SU-DHL-6 (cell line): ENCODE data around the gene SHISA5.

Source experiments
- H2AFZ ChIP-seq: fragments of 200-600 bp; sonication (generic); 2 replicates; pipeline ENCODE4 v1.6.1; 2014; ENCODE audit warnings: low read depth, mild to moderate bottlenecking, moderate library complexity, mixed read lengths, antibody characterized with exemption, low read length; ENCODE audit not compliant: severe bottlenecking
- H3F3A ChIP-seq: fragments of 200-600 bp; shearing (Covaris generic); 2 replicates; pipeline ENCODE4 v1.6.0; 2016; ENCODE audit warnings: antibody characterized with exemption, mild to moderate bottlenecking; ENCODE audit not compliant: insufficient read depth
- H3K27ac ChIP-seq: fragments of 200-600 bp; sonication (generic); 2 replicates; pipeline ENCODE4 v1.5.1; 2016; ENCODE audit warnings: low read depth, mild to moderate bottlenecking, low read length, moderate library complexity, mixed read lengths
- H3K27me3 ChIP-seq: fragments of 200-600 bp; sonication (generic), shearing (Covaris generic); 2 replicates; pipeline ENCODE4 v1.6.0; 2014; ENCODE audit warnings: mild to moderate bottlenecking, low read length
- H3K36me3 ChIP-seq: fragments of 200-600 bp; sonication (generic); 2 replicates; pipeline ENCODE4 v1.6.1; 2014; ENCODE audit warnings: mild to moderate bottlenecking, low read length, mixed read lengths
- H3K4me2 ChIP-seq: fragments of 300-600, 200-600 bp; shearing (Covaris generic), sonication (generic); 2 replicates; pipeline ENCODE4 v1.6.0; 2014; ENCODE audit warnings: low read length, low read depth, mild to moderate bottlenecking; ENCODE audit not compliant: poor library complexity, severe bottlenecking
- H3K4me3 ChIP-seq: fragments of 200-600 bp; sonication (generic); 2 replicates; pipeline ENCODE4 v1.5.1; 2014; ENCODE audit warnings: antibody characterized with exemption, low read length, mild to moderate bottlenecking, mixed read lengths; ENCODE audit not compliant: insufficient read depth, poor library complexity, severe bottlenecking
- H3K79me2 ChIP-seq: fragments of 200-600 bp; sonication (generic); 2 replicates; pipeline ENCODE4 v1.6.1; 2014; ENCODE audit warnings: mild to moderate bottlenecking, low read length, moderate library complexity; ENCODE audit not compliant: insufficient read depth
- H3K9ac ChIP-seq: fragments of 200-600 bp; sonication (generic); 2 replicates; pipeline ENCODE4 v1.7.0; 2014; ENCODE audit warnings: mild to moderate bottlenecking, low read length
- H3K9me2 ChIP-seq: fragments of 200-600 bp; sonication (generic); replicated peaks from 2 replicates; pipeline ENCODE4 v1.6.1; 2014; ENCODE audit warnings: low read length; ENCODE audit not compliant: insufficient read depth
- H3K9me3 ChIP-seq: fragments of 200-600 bp; sonication (generic); 2 replicates; pipeline ENCODE4 v1.6.1; 2014; ENCODE audit warnings: low read length, mixed read lengths; ENCODE audit not compliant: insufficient read depth
- H4K20me1 ChIP-seq: fragments of 200-600 bp; sonication (generic); 2 replicates; pipeline ENCODE4 v1.6.1; 2014; ENCODE audit warnings: low read depth, mild to moderate bottlenecking, antibody characterized with exemption, low read length, moderate library complexity, mixed read lengths
- EZH2phosphoT487 ChIP-seq: fragments of 200-600 bp; sonication (generic), shearing (Covaris generic); conservative IDR thresholded peaks from 2 replicates; pipeline ENCODE4 v1.6.1; 2018; ENCODE audit warnings: mild to moderate bottlenecking, antibody characterized with exemption, low read length, moderate library complexity, mixed read lengths
- TF ChIP-seq, protein P1 (sequence below): fragments of 200-600 bp; sonication (generic); IDR thresholded peaks from one replicate; pipeline ENCODE4 v1.5.1; 2017; ENCODE audit warnings: antibody characterized with exemption, mild to moderate bottlenecking, low read length, moderate library complexity; ENCODE audit not compliant: insufficient read depth, poor library complexity, severe bottlenecking

SHISA5 gene

DNA sequence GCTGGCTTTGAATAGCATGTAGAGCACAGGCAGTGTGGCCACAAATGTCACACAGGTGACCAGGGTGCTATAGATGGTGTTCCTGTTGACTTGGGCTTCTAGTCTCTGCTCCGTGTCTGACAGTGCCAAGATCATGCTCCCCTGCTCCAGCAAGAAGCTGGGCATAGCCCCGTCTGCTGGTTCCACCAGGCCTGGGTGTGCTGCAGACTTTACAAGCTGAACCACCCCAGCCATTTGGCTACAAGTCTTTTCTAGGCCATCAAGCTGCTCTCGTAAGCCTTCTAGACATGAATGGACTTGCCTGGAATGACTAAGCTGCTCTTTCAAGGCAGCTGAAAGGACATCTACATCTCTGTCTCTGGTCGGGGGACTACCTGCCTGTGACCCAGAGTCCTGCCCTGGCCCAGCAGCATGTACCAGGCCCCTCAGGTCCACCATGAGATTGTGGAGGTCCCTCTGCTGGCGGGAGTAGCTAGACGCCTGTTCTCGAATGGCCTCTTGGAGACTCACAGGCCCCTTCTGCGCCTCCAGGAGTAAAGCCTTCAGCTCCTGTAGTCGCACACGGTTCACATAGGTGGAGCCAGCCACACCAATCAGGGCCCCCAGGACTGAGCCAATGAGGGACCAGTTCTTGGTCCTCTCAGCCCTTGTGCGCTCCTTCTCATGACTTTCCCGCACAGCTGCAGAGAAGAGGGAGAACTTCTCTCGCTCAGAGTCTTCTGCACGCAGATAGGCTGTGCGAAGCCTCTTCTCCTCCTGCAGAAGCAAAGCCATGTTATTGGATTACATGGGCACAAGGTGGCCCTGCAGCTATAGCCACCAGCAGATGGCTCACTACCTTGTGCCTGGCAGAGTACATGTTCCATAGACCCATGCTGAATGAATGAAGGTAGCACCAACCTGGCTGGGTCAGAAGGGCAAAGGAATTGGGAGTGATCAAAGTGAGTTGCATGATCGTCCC is 71.3 kb downstream of the SHISA5 start:
- TF ChIP-seq, protein P1, sequence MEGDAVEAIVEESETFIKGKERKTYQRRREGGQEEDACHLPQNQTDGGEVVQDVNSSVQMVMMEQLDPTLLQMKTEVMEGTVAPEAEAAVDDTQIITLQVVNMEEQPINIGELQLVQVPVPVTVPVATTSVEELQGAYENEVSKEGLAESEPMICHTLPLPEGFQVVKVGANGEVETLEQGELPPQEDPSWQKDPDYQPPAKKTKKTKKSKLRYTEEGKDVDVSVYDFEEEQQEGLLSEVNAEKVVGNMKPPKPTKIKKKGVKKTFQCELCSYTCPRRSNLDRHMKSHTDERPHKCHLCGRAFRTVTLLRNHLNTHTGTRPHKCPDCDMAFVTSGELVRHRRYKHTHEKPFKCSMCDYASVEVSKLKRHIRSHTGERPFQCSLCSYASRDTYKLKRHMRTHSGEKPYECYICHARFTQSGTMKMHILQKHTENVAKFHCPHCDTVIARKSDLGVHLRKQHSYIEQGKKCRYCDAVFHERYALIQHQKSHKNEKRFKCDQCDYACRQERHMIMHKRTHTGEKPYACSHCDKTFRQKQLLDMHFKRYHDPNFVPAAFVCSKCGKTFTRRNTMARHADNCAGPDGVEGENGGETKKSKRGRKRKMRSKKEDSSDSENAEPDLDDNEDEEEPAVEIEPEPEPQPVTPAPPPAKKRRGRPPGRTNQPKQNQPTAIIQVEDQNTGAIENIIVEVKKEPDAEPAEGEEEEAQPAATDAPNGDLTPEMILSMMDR = no peak
- TF ChIP-seq EZH2phosphoT487 = no peak
- Histone ChIP-seq H3K27me3 (no peaks in the 10 kb centered on the region), H3K36me3 (no peaks in the 10 kb centered on the region), H3K9me2 (no peaks in the 10 kb centered on the region), H3K4me3 (no peak overlapping the region), H3K4me2 (no peak overlapping the region), H3K9ac (no peak overlapping the region), H4K20me1 (no peaks in the 10 kb centered on the region), H3K79me2 (no peaks in the 10 kb centered on the region), H2AFZ (no peak overlapping the region), H3F3A (peaks cover 4% of the 10 kb centered on the region; the same call in 1 of the 2 replicates), H3K27ac (no peak overlapping the region), H3K9me3 (no peaks in the 10 kb centered on the region)

DNA sequence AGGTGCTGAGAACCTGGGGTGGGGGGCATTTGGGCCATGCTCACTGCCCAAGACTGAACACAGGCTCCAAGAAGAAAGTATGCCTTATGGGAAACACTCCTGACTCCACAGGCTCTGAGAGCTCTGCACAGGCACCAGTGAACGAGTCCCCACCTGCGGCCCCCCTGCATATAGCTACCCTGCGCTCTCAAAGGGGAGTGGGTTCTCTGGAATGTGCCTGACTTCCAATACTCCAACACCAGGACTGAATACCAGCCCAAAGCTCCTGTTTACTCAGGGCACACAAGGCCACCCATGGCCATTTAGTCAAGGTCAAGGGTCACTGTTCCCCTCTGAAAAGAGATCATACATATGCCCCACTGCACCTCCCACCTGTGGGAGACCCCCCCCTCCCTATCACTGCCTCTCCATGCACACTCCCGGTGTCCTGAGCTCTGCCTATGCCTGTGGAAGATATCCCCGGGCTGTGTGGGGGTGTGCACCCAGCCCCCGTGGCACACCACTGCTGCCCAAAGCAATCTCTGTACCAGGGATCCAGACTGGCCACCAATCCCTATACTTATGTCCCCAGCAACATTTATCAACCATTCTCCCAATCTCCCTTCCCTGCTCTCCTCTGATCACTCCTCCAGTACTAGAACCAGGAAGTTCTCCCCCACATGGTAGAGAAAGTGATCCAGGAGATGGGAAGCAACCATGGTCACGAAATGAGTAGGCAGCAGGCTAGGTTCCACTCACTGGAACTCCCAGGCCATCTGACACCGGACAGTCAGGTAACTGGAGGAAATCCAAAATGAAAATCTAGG is 72.5 kb downstream of the SHISA5 start:
- Histone ChIP-seq H3F3A (0 out of 2 replicates have a peak, but pooled peaks cover 3% of the 10 kb centered on the region), H3K27me3 (no peaks in the 10 kb centered on the region), H3K9me2 (no peaks in the 10 kb centered on the region), H3K4me3 (no peak overlapping the region), H4K20me1 (no peaks in the 10 kb centered on the region), H3K9ac (no peak overlapping the region), H3K4me2 (no peak overlapping the region), H2AFZ (no peak overlapping the region), H3K79me2 (no peaks in the 10 kb centered on the region), H3K27ac (no peak overlapping the region), H3K9me3 (no peaks in the 10 kb centered on the region), H3K36me3 (no peaks in the 10 kb centered on the region)
- TF ChIP-seq, protein P1 = no peak
- no peak for TF ChIP-seq EZH2phosphoT487

DNA sequence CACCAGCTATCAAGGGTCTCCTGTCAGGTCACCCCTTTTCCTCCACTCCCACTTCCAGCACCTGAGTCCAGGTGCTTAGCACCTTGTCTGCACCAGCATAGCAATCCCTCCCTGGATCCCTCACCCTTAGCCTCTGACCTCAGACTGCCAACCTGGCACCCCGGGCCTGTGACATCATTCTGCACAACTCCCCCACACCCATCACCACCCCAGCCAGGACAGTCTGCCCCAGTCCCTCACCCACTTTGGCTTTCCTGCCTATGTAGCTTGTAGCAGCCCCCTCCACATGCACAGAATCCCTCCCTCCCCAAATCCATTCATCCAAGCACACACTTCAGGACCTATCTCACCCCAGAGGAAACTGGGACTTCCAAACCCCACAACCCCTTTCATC is 73.3 kb downstream of the SHISA5 start:
- H4K20me1 ChIP-seq = no peaks in the 10 kb centered on the region
- H3K27me3 ChIP-seq = no peaks in the 10 kb centered on the region
- no peaks in the 10 kb centered on the region for H3K79me2 ChIP-seq
- no peak overlapping the region for H3K9ac ChIP-seq
- 0 out of 2 replicates have a peak, but pooled peaks cover 1% of the 10 kb centered on the region for H3F3A ChIP-seq
- H3K27ac ChIP-seq = no peak overlapping the region
- H3K9me3 ChIP-seq = no peaks in the 10 kb centered on the region
- H3K9me2 ChIP-seq = no peaks in the 10 kb centered on the region
- H3K4me2 ChIP-seq = no peak overlapping the region
- TF ChIP-seq EZH2phosphoT487 = no peak
- TF ChIP-seq, protein P1 = no peak
- H2AFZ ChIP-seq = no peak overlapping the region
- H3K4me3 ChIP-seq = no peak overlapping the region
- no peaks in the 10 kb centered on the region for H3K36me3 ChIP-seq
